ENCODE results near the gene RASGEF1C.

The RASGEF1C gene

GRCh38 chr5:180154821-180155364 is 54.1 kb downstream of the RASGEF1C start:
- no peak overlapping the region for H3K4me2 ChIP-seq (ENCODE audit: low read length)
- H3K9me3 ChIP-seq (ENCODE audit: insufficient read depth, low read length), result no peaks in the 10 kb centered on the region
- H3K4me1 ChIP-seq (ENCODE audit: low read length), result no peaks in the 10 kb centered on the region
- no peak overlapping the region for H2AFZ ChIP-seq (ENCODE audit: low read depth, low read length)
- no peaks in the 10 kb centered on the region for H3K36me3 ChIP-seq (replicated peaks; ENCODE audit: low read depth, low read length)
- TF ChIP-seq CTCF (IDR thresholded peaks at IDR 0.05; ENCODE audit: low read depth, low read length), result no peak
- no peak for TF ChIP-seq EZH2phosphoT487 (IDR thresholded peaks at IDR 0.05; ENCODE audit: low read depth)
- H3K27me3 ChIP-seq (ENCODE audit: low read depth, low read length), result no peaks in the 10 kb centered on the region
- H3K4me3 ChIP-seq (ENCODE audit: low read length), result no peak overlapping the region
- H3K27ac ChIP-seq (ENCODE audit: low read length), result no peak overlapping the region
- H3K9ac ChIP-seq (ENCODE audit: low read length), result no peak overlapping the region
- H3K79me2 ChIP-seq (ENCODE audit: low read length), result no peaks in the 10 kb centered on the region
- H4K20me1 ChIP-seq (ENCODE audit: insufficient read depth, low read length), result no peaks in the 10 kb centered on the region

GRCh38 chr5:180153991-180154390 is 55.0 kb downstream of the RASGEF1C start:
- Histone ChIP-seq H3K4me1 (ENCODE audit: low read length) (no peaks in the 10 kb centered on the region), H3K27me3 (ENCODE audit: low read depth, low read length) (no peaks in the 10 kb centered on the region), H3K9me3 (ENCODE audit: insufficient read depth, low read length) (no peaks in the 10 kb centered on the region), H3K4me2 (ENCODE audit: low read length) (no peak overlapping the region), H3K79me2 (ENCODE audit: low read length) (no peaks in the 10 kb centered on the region), H4K20me1 (ENCODE audit: insufficient read depth, low read length) (no peaks in the 10 kb centered on the region), H3K9ac (ENCODE audit: low read length) (no peak overlapping the region), H3K4me3 (ENCODE audit: low read length) (no peak overlapping the region), H3K27ac (ENCODE audit: low read length) (no peak overlapping the region), H3K36me3 (replicated peaks; ENCODE audit: low read depth, low read length) (no peaks in the 10 kb centered on the region), H2AFZ (ENCODE audit: low read depth, low read length) (no peak overlapping the region)
- no peak for TF ChIP-seq CTCF (IDR thresholded peaks at IDR 0.05; ENCODE audit: low read depth, low read length)
- TF ChIP-seq EZH2phosphoT487 (IDR thresholded peaks at IDR 0.05; ENCODE audit: low read depth), result no peak

- TF ChIP-seq EZH2phosphoT487 (IDR thresholded peaks at IDR 0.05; ENCODE audit: low read depth) (no peak), CTCF (IDR thresholded peaks at IDR 0.05; ENCODE audit: low read depth, low read length) (no peak)
- Histone ChIP-seq H3K36me3 (replicated peaks; ENCODE audit: low read depth, low read length) (no peaks in the 10 kb centered on the region), H3K4me2 (ENCODE audit: low read length) (no peak overlapping the region), H2AFZ (ENCODE audit: low read depth, low read length) (no peak overlapping the region), H3K9ac (ENCODE audit: low read length) (no peak overlapping the region), H4K20me1 (ENCODE audit: insufficient read depth, low read length) (no peaks in the 10 kb centered on the region), H3K27ac (ENCODE audit: low read length) (no peak overlapping the region), H3K79me2 (ENCODE audit: low read length) (no peaks in the 10 kb centered on the region), H3K4me1 (ENCODE audit: low read length) (no peaks in the 10 kb centered on the region), H3K4me3 (ENCODE audit: low read length) (no peak overlapping the region), H3K9me3 (ENCODE audit: insufficient read depth, low read length) (no peaks in the 10 kb centered on the region), H3K27me3 (ENCODE audit: low read depth, low read length) (no peaks in the 10 kb centered on the region)
These were observed 55.9 kb downstream of the RASGEF1C start for GRCh38 chr5:180153099-180153498.

GRCh38 chr5:180143656-180144364 is 65.2 kb downstream of the RASGEF1C start:
- TF ChIP-seq CTCF (IDR thresholded peaks at IDR 0.05; ENCODE audit: low read depth, low read length), result no peak
- no peak for TF ChIP-seq EZH2phosphoT487 (IDR thresholded peaks at IDR 0.05; ENCODE audit: low read depth)
- no peaks in the 10 kb centered on the region for H3K79me2 ChIP-seq (ENCODE audit: low read length)
- no peaks in the 10 kb centered on the region for H4K20me1 ChIP-seq (ENCODE audit: insufficient read depth, low read length)
- H3K4me1 ChIP-seq (ENCODE audit: low read length), result no peaks in the 10 kb centered on the region
- H3K4me2 ChIP-seq (ENCODE audit: low read length), result no peak overlapping the region
- no peak overlapping the region for H3K9ac ChIP-seq (ENCODE audit: low read length)
- H3K27ac ChIP-seq (ENCODE audit: low read length), result no peak overlapping the region
- H3K36me3 ChIP-seq (replicated peaks; ENCODE audit: low read depth, low read length), result no peaks in the 10 kb centered on the region
- no peaks in the 10 kb centered on the region for H3K9me3 ChIP-seq (ENCODE audit: insufficient read depth, low read length)
- H3K27me3 ChIP-seq (ENCODE audit: low read depth, low read length), result 0 out of 2 replicates have a peak, but pooled peaks cover 5% of the 10 kb centered on the region
- no peak overlapping the region for H3K4me3 ChIP-seq (ENCODE audit: low read length)
- H2AFZ ChIP-seq (ENCODE audit: low read depth, low read length), result no peak overlapping the region
